Measurements from ENCODE around the gene RTBDN.
A peak's percentile ranks its signal among the peaks of the same experiment; 100 is the strongest.

GRCh38 chr19:12838182-12838885 is 4.0 kb upstream of the RTBDN start, which contains the start of gene MAST1:
- TF ChIP-seq POLR2A (IDR thresholded peaks at IDR 0.05; ENCODE audit: low read depth, low read length), result no peak
- TF ChIP-seq HDGF (IDR thresholded peaks at IDR 0.05), result no peak
- no peak for TF ChIP-seq SREBF2 (IDR thresholded peaks at IDR 0.05; ENCODE audit: low read length)
- no peak for TF ChIP-seq FOS (IDR thresholded peaks at IDR 0.05; ENCODE audit: borderline replicate concordance, extremely low read depth, insufficient read length)
- no peak for TF ChIP-seq RFX5 (IDR thresholded peaks at IDR 0.05; ENCODE audit: low read depth, low read length)
- TF ChIP-seq CEBPZ (IDR thresholded peaks at IDR 0.05; ENCODE audit: low read depth, low read length), result no peak
- TF ChIP-seq CTCF (IDR thresholded peaks at IDR 0.05 in 2 of 3, conservative IDR thresholded peaks at IDR 0.05 in 1 of 3; ENCODE audit: control insufficient read depth in 2 of 3, extremely low read depth in 1 of 3, insufficient read depth in 1 of 3, low read depth in 3 of 3, low read length in 3 of 3), result peak; percentile 27 to 58 (median 42); a peak in 4 of 6 replicates
- no peak for TF ChIP-seq HDAC2 (IDR thresholded peaks at IDR 0.05)
- TF ChIP-seq ZNF207 (IDR thresholded peaks at IDR 0.05; ENCODE audit: borderline replicate concordance), result no peak
- no peak for TF ChIP-seq NKRF (conservative IDR thresholded peaks at IDR 0.05)
- no peak for TF ChIP-seq BCLAF1 (IDR thresholded peaks at IDR 0.05)
